ENCODE results near the gene ZNF516. TPM values are rescaled to one million over a fixed set of nuclear protein-coding genes. Genes with fewer than 3 reads are reported as not detected.
"Not testable (repeated sequence)": the region's sequence is repeated elsewhere in the genome, so short reads cannot be mapped to it uniquely, and the experiment has no call there.

The ZNF516 gene
- total RNA-seq, 1 experiment from 2014 or later = 22.6 TPM

DNA sequence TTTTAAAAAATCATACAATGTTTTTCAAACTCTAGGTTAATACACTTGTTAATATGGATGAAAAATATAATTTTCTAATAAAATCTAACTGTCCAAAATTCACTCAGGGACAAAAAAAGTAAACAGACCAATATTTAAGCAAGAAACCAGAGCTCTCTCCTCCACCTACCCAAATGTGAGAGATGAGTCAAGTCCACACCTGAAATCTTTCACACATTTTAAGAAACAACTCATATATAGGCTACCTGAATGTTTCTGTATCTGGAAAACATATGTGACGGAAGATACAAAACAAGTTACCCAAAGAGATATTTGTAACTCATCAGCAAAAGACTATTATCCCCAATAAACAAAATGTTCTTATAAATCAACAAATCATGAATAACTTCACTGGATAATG lies 20.2 kb downstream of the ZNF516 start:
- no peak overlapping the region for H2BK5ac ChIP-seq (ENCODE audit: insufficient read length, low read length)
- H2BK15ac ChIP-seq (ENCODE audit: low read depth, low read length) = no peak overlapping the region
- no peak overlapping the region for H3K56ac ChIP-seq (ENCODE audit: insufficient read length, low read depth, low read length)
- no peak overlapping the region for H4K91ac ChIP-seq (ENCODE audit: insufficient read length, low read depth, low read length)
- H3K4me1 ChIP-seq (ENCODE audit: insufficient read depth, low read length) = peaks cover 4% of the 10 kb centered on the region; the same call in 1 of the 2 replicates
- H3K23me2 ChIP-seq (ENCODE audit: insufficient read length, low read depth, low read length, poor library complexity, severe bottlenecking) = no peaks in the 10 kb centered on the region
- no peak for DNase-seq
- H4K8ac ChIP-seq (replicated peaks; ENCODE audit: insufficient read length, low read depth, low read length) = no peak overlapping the region
- no peak overlapping the region for H2BK12ac ChIP-seq (ENCODE audit: insufficient read length, low read depth, low read length)
- TF ChIP-seq CTCF (conservative IDR thresholded peaks at IDR 0.05) = no peak
- H3K23ac ChIP-seq (ENCODE audit: insufficient read length, low read depth, low read length) = no peak overlapping the region
- no peaks in the 10 kb centered on the region for H3K9me3 ChIP-seq (ENCODE audit: control insufficient read depth, low read depth, low read length)
- no peak overlapping the region for H2AFZ ChIP-seq (ENCODE audit: low read length)
- H3K4ac ChIP-seq (ENCODE audit: low read depth, low read length) = no peak overlapping the region
- no peak overlapping the region for H2AK5ac ChIP-seq (ENCODE audit: insufficient read length, low read length)
- H3K4me2 ChIP-seq (ENCODE audit: insufficient read depth, insufficient read length, low read length) = no peak overlapping the region
- Mint-ChIP-seq H3K27me3 (ENCODE audit: low read depth) (no peaks in the 10 kb centered on the region), H3K27ac (no peak overlapping the region), H3K4me3 (no peak overlapping the region), H3K4me1 (peaks cover 3 to 11% of the 10 kb centered on the region in 2 experiments; a peak in 3 of 4 replicates), H3K9me3 (no peaks in the 10 kb centered on the region), H3K36me3 (ENCODE audit: insufficient read depth in 1 of 3, low read depth in 3 of 3) (no peaks in the 10 kb centered on the region)
- no peaks in the 10 kb centered on the region for H4K20me1 ChIP-seq (ENCODE audit: control insufficient read depth, insufficient read depth, insufficient read length)
- no peak overlapping the region for H2BK20ac ChIP-seq (ENCODE audit: low read depth, low read length, poor library complexity, severe bottlenecking)
- no peak overlapping the region for H2BK120ac ChIP-seq (ENCODE audit: low read depth, low read length, poor library complexity, severe bottlenecking)
- whole genome bisulfite sequencing (ENCODE audit: extremely low coverage, insufficient read length, low lambda C conversion rate) = no CpG with 5 or more reads among the region's 1 CpG
- no peak overlapping the region for H3K18ac ChIP-seq (ENCODE audit: insufficient read length, low read depth, low read length)
- H3K79me2 ChIP-seq (ENCODE audit: insufficient read depth, low read length) = no peaks in the 10 kb centered on the region
- no peak overlapping the region for H3K9ac ChIP-seq (ENCODE audit: extremely low read depth, insufficient read length, low read length)
- no peaks in the 10 kb centered on the region for H3K79me1 ChIP-seq (ENCODE audit: insufficient read depth, low read depth, low read length, poor library complexity, severe bottlenecking)
- H3K27ac ChIP-seq (ENCODE audit: insufficient read length, low read depth, low read length) = no peak overlapping the region
- no peak overlapping the region for H4K5ac ChIP-seq (ENCODE audit: insufficient read length, low read depth, low read length)
- no peak overlapping the region for H3K14ac ChIP-seq (ENCODE audit: insufficient read depth, low read length)
- no peak overlapping the region for H3T11ph ChIP-seq (ENCODE audit: low read length)
- H3K27me3 ChIP-seq (ENCODE audit: insufficient read depth, low read length) = no peaks in the 10 kb centered on the region

GRCh38 chr18:76473521-76473920 lies 21.5 kb downstream of the ZNF516 start:
- not testable (repeated sequence) for H3K79me1 ChIP-seq (ENCODE audit: insufficient read depth, low read depth, low read length, poor library complexity, severe bottlenecking); H4K8ac ChIP-seq (replicated peaks; ENCODE audit: insufficient read length, low read depth, low read length); H3K56ac ChIP-seq (ENCODE audit: insufficient read length, low read depth, low read length); H3K23me2 ChIP-seq (ENCODE audit: insufficient read length, low read depth, low read length, poor library complexity, severe bottlenecking); H3K4ac ChIP-seq (ENCODE audit: low read depth, low read length); H3K18ac ChIP-seq (ENCODE audit: insufficient read length, low read depth, low read length); H4K91ac ChIP-seq (ENCODE audit: insufficient read length, low read depth, low read length); H3K4me3 Mint-ChIP-seq; H3K14ac ChIP-seq (ENCODE audit: insufficient read depth, low read length); H2AK5ac ChIP-seq (ENCODE audit: insufficient read length, low read length); DNase-seq; H3K9me3 Mint-ChIP-seq; H4K5ac ChIP-seq (ENCODE audit: insufficient read length, low read depth, low read length); H3K4me1 ChIP-seq (ENCODE audit: insufficient read depth, low read length); H4K20me1 ChIP-seq (ENCODE audit: control insufficient read depth, insufficient read depth, insufficient read length); H2AFZ ChIP-seq (ENCODE audit: low read length); H3K27ac Mint-ChIP-seq; H3K4me2 ChIP-seq (ENCODE audit: insufficient read depth, insufficient read length, low read length); H3K36me3 Mint-ChIP-seq (ENCODE audit: insufficient read depth in 1 of 3, low read depth in 3 of 3); H3K79me2 ChIP-seq (ENCODE audit: insufficient read depth, low read length); H2BK12ac ChIP-seq (ENCODE audit: insufficient read length, low read depth, low read length); H3K27me3 ChIP-seq (ENCODE audit: insufficient read depth, low read length); H3K27me3 Mint-ChIP-seq (ENCODE audit: low read depth); H3K9ac ChIP-seq (ENCODE audit: extremely low read depth, insufficient read length, low read length); H3K27ac ChIP-seq (ENCODE audit: insufficient read length, low read depth, low read length); H2BK20ac ChIP-seq (ENCODE audit: low read depth, low read length, poor library complexity, severe bottlenecking); H3K23ac ChIP-seq (ENCODE audit: insufficient read length, low read depth, low read length); H2BK120ac ChIP-seq (ENCODE audit: low read depth, low read length, poor library complexity, severe bottlenecking); H3K4me1 Mint-ChIP-seq; H3K9me3 ChIP-seq (ENCODE audit: control insufficient read depth, low read depth, low read length); H2BK15ac ChIP-seq (ENCODE audit: low read depth, low read length); H2BK5ac ChIP-seq (ENCODE audit: insufficient read length, low read length); H3T11ph ChIP-seq (ENCODE audit: low read length)
- no CpG with 5 or more reads among the region's 9 CpGs for WGBS (ENCODE audit: extremely low coverage, insufficient read length, low lambda C conversion rate)

All from H9 (cell line).